ENCODE data around the gene ENTREP1. TPM values are rescaled to one million over a fixed set of nuclear protein-coding genes. Genes with fewer than 3 reads are reported as not detected.

Gene ENTREP1
- polyA plus RNA-seq, 1 of the 3 experiments (the other 2 are of a cell fraction), result not detected

DNA sequence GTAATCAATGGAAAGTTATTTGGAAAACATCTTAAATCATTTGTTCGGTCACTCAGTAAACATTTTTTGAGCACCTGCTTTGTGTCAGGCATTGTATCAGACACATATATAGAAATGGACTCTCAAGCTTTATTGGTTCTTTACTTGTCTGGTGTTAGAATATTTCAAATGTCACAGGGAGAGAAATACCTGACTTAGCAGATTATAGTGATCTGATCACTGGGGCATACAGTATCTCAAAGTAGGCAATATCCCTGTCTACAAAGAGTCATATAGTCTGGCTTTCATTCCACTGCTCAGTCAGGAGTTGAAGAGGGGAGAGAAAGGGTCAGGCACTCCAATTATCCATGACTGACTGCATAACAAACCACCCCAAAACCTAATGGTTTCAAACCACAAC, 30.2 kb downstream of the ENTREP1 start:
- TF ChIP-seq EP300 (IDR thresholded peaks at IDR 0.05; ENCODE audit: borderline replicate concordance in 1 of 2, low read depth in 1 of 2, low read length in 1 of 2) (no peak), EZH2phosphoT487 (IDR thresholded peaks at IDR 0.05; ENCODE audit: borderline replicate concordance, low read depth) (no peak)
- TF ChIP-seq, protein P1, sequence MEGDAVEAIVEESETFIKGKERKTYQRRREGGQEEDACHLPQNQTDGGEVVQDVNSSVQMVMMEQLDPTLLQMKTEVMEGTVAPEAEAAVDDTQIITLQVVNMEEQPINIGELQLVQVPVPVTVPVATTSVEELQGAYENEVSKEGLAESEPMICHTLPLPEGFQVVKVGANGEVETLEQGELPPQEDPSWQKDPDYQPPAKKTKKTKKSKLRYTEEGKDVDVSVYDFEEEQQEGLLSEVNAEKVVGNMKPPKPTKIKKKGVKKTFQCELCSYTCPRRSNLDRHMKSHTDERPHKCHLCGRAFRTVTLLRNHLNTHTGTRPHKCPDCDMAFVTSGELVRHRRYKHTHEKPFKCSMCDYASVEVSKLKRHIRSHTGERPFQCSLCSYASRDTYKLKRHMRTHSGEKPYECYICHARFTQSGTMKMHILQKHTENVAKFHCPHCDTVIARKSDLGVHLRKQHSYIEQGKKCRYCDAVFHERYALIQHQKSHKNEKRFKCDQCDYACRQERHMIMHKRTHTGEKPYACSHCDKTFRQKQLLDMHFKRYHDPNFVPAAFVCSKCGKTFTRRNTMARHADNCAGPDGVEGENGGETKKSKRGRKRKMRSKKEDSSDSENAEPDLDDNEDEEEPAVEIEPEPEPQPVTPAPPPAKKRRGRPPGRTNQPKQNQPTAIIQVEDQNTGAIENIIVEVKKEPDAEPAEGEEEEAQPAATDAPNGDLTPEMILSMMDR (IDR thresholded peaks at IDR 0.05), result no peak
- 61% methylated on average over 1 of the region's 1 CpG for WGBS (ENCODE audit: low lambda C conversion rate)
- ChIA-PET POLR2A (no interaction called here), CTCF (no interaction called here)
- Histone ChIP-seq H3K36me3 (replicated peaks in 1 of 2; ENCODE audit: control insufficient read depth in 1 of 2, insufficient read depth in 2 of 2, low read length in 1 of 2) (no peaks in the 10 kb centered on the region), H3K27ac (ENCODE audit: low read depth in 2 of 2, low read length in 1 of 2) (no peak overlapping the region), H4K20me1 (ENCODE audit: insufficient read depth) (no peaks in the 10 kb centered on the region), H3K9me2 (no peaks in the 10 kb centered on the region), H3K27me3 (ENCODE audit: insufficient read depth) (peaks cover 8% of the 10 kb centered on the region), H2AFZ (ENCODE audit: low read depth) (no peak overlapping the region), H3K4me3 (ENCODE audit: low read depth in 2 of 2, low read length in 1 of 2) (no peak overlapping the region), H3K9ac (no peak overlapping the region), H3K9me3 (no peaks in the 10 kb centered on the region), H3K4me2 (no peak overlapping the region), H3K4me1 (ENCODE audit: control insufficient read depth in 1 of 2, insufficient read depth in 2 of 2, low read depth in 1 of 2, low read length in 1 of 2) (no peaks in the 10 kb centered on the region), H3K79me2 (ENCODE audit: insufficient read depth) (no peaks in the 10 kb centered on the region), H3F3A (replicated peaks; ENCODE audit: insufficient read depth) (no peaks in the 10 kb centered on the region)
- DNase-seq, result no peak

DNA sequence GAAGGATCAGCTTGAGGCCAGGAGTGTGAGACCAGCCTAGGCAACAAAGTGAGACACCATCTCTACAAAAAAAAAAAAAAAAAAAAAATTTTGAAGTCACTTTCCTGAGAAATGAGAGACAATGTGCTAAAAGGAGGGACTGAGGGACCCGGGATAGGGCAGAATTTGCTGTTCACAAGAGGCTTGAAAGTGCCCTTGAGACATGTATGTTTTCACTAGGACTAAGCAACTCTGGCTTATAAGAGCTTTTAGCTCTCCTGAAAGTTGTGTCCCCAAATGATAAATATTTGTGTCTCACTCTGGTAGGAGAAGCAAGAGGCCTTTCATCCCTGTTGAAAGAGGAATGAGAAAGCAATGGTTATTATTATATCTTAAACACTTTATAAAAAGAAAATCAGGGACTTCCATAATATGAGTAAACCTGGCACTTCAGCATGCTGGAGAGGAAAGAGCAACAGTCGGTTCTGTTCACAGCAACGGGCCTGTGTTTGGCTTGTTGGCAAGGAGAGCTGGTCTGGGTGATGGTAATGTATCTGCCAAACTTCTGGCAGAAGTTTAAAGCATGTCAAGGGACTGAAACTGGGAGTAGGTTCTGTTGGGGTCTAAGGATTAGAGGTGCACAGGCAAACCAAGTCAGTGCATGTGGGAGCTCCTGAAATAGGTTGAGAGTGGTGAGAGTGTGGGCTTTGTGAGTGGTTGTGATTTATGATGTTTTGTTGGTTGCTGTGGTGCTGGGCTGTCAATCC, 32.2 kb downstream of the ENTREP1 start:
- CTCF ChIA-PET, result interaction anchor here (1.0 kb wide), 1 partner anchor 14 kb away, joined by 3 read pairs; no protein-coding TSS in a partner anchor
- TF ChIP-seq EP300 (IDR thresholded peaks at IDR 0.05; ENCODE audit: borderline replicate concordance in 1 of 2, low read depth in 1 of 2, low read length in 1 of 2) (no peak), RFX5 (IDR thresholded peaks at IDR 0.05; ENCODE audit: low read length) (no peak), ELF1 (IDR thresholded peaks at IDR 0.05) (no peak), SIN3A (IDR thresholded peaks at IDR 0.05; ENCODE audit: borderline replicate concordance, low read depth, low read length) (no peak), TAF1 (IDR thresholded peaks at IDR 0.05; ENCODE audit: borderline replicate concordance, low read depth, low read length) (no peak), EZH2phosphoT487 (IDR thresholded peaks at IDR 0.05; ENCODE audit: borderline replicate concordance, low read depth) (no peak), GATA2 (CRISPR knock-in tag; IDR thresholded peaks at IDR 0.05) (no peak), JUND (IDR thresholded peaks at IDR 0.05) (no peak), NFIC (IDR thresholded peaks at IDR 0.05; ENCODE audit: borderline replicate concordance) (no peak), YY1 (IDR thresholded peaks at IDR 0.05; ENCODE audit: low read depth) (no peak), POLR2AphosphoS5 (IDR thresholded peaks at IDR 0.05; ENCODE audit: low read depth, low read length) (no peak), RCOR1 (IDR thresholded peaks at IDR 0.05; ENCODE audit: low read length) (no peak)
- TF ChIP-seq, protein P2, sequence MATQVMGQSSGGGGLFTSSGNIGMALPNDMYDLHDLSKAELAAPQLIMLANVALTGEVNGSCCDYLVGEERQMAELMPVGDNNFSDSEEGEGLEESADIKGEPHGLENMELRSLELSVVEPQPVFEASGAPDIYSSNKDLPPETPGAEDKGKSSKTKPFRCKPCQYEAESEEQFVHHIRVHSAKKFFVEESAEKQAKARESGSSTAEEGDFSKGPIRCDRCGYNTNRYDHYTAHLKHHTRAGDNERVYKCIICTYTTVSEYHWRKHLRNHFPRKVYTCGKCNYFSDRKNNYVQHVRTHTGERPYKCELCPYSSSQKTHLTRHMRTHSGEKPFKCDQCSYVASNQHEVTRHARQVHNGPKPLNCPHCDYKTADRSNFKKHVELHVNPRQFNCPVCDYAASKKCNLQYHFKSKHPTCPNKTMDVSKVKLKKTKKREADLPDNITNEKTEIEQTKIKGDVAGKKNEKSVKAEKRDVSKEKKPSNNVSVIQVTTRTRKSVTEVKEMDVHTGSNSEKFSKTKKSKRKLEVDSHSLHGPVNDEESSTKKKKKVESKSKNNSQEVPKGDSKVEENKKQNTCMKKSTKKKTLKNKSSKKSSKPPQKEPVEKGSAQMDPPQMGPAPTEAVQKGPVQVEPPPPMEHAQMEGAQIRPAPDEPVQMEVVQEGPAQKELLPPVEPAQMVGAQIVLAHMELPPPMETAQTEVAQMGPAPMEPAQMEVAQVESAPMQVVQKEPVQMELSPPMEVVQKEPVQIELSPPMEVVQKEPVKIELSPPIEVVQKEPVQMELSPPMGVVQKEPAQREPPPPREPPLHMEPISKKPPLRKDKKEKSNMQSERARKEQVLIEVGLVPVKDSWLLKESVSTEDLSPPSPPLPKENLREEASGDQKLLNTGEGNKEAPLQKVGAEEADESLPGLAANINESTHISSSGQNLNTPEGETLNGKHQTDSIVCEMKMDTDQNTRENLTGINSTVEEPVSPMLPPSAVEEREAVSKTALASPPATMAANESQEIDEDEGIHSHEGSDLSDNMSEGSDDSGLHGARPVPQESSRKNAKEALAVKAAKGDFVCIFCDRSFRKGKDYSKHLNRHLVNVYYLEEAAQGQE (IDR thresholded peaks at IDR 0.05; ENCODE audit: low read depth, low read length), result no peak
- TF ChIP-seq, protein P3, sequence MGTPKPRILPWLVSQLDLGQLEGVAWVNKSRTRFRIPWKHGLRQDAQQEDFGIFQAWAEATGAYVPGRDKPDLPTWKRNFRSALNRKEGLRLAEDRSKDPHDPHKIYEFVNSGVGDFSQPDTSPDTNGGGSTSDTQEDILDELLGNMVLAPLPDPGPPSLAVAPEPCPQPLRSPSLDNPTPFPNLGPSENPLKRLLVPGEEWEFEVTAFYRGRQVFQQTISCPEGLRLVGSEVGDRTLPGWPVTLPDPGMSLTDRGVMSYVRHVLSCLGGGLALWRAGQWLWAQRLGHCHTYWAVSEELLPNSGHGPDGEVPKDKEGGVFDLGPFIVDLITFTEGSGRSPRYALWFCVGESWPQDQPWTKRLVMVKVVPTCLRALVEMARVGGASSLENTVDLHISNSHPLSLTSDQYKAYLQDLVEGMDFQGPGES (IDR thresholded peaks at IDR 0.05; ENCODE audit: low read depth, low read length), result no peak
- TF ChIP-seq, protein P4, sequence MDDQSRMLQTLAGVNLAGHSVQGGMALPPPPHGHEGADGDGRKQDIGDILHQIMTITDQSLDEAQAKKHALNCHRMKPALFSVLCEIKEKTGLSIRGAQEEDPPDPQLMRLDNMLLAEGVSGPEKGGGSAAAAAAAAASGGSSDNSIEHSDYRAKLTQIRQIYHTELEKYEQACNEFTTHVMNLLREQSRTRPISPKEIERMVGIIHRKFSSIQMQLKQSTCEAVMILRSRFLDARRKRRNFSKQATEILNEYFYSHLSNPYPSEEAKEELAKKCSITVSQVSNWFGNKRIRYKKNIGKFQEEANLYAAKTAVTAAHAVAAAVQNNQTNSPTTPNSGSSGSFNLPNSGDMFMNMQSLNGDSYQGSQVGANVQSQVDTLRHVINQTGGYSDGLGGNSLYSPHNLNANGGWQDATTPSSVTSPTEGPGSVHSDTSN (IDR thresholded peaks at IDR 0.05), result no peak
- TF ChIP-seq, protein P5, sequence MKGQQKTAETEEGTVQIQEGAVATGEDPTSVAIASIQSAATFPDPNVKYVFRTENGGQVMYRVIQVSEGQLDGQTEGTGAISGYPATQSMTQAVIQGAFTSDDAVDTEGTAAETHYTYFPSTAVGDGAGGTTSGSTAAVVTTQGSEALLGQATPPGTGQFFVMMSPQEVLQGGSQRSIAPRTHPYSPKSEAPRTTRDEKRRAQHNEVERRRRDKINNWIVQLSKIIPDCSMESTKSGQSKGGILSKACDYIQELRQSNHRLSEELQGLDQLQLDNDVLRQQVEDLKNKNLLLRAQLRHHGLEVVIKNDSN (IDR thresholded peaks at IDR 0.05; ENCODE audit: borderline replicate concordance, low read depth), result no peak
- H3K79me2 ChIP-seq (ENCODE audit: insufficient read depth), result no peaks in the 10 kb centered on the region
- no peak overlapping the region for H3K9ac ChIP-seq
- no peak overlapping the region for H2AFZ ChIP-seq (ENCODE audit: low read depth)
- H3K9me2 ChIP-seq, result no peaks in the 10 kb centered on the region
- no peak overlapping the region for H3K4me3 ChIP-seq (ENCODE audit: low read depth in 2 of 2, low read length in 1 of 2)
- H3K9me3 ChIP-seq, result no peaks in the 10 kb centered on the region
- POLR2A ChIA-PET, result no interaction called here
- H3K36me3 ChIP-seq (replicated peaks in 1 of 2; ENCODE audit: control insufficient read depth in 1 of 2, insufficient read depth in 2 of 2, low read length in 1 of 2), result no peaks in the 10 kb centered on the region
- no peaks in the 10 kb centered on the region for H3K4me1 ChIP-seq (ENCODE audit: control insufficient read depth in 1 of 2, insufficient read depth in 2 of 2, low read depth in 1 of 2, low read length in 1 of 2)
- H4K20me1 ChIP-seq (ENCODE audit: insufficient read depth), result no peaks in the 10 kb centered on the region
- no peak overlapping the region for H3K27ac ChIP-seq (ENCODE audit: low read depth in 2 of 2, low read length in 1 of 2)
- H3F3A ChIP-seq (replicated peaks; ENCODE audit: insufficient read depth), result no peaks in the 10 kb centered on the region
- WGBS (ENCODE audit: low lambda C conversion rate), result 0% methylated on average over 3 of the region's 3 CpGs
- no peak for DNase-seq
- no peaks in the 10 kb centered on the region; the same call in 1 of the 2 replicates for H3K27me3 ChIP-seq (ENCODE audit: insufficient read depth)
- H3K4me2 ChIP-seq, result no peak overlapping the region
